ENCODE measurements around the gene IFNB1.

Gene IFNB1

DNA sequence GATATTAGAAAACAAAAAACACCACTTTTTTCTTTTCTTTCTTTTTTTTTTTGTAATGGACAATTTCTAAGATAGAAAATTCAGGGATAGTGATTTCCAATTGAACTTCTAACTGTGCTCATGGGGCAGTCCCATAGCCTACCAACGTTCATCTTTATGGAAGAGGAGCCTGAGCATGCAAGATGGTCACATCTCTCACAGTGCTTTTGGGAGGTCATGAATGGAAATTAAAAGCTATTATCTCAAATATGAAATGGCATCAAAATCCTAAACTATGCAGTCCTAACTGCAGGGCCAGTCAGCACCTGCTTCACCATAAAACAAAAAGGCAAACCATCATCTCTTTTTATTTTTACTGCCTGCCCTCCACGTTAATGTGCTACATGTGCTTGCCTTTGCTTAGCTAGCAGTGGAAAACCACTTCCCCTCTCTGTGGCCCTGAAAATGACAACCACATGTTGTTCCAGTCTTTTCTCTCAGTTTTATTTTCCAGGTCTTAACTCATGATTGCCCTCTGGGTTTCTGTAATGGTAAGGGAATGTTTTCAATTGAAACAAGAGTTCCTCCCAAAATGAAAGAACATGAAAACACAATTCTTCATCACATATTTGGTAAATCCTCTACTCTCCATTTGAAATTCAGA, 16.7 kb downstream of the IFNB1 start:
- FAIRE-seq = no peak

DNA sequence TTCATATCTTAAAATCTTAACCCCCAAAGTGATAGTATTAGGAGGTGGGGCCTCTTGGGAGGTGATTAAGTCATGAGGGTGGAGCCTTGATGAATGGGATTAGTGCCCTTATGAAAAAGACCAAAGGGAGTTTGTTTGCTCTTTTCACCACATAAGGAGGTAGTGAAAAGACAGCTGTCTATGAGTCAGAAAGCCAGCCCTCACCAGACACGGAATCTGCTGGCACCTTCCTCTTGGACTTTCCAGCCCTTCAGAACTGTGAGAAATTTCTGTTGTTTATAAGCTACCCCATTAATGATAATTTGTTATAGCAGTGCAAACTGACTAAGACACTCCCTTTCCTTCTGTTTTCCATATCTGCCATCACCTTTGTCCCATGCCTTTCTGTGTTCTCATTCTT, 20.8 kb downstream of the IFNB1 start:
- no peak for FAIRE-seq

DNA sequence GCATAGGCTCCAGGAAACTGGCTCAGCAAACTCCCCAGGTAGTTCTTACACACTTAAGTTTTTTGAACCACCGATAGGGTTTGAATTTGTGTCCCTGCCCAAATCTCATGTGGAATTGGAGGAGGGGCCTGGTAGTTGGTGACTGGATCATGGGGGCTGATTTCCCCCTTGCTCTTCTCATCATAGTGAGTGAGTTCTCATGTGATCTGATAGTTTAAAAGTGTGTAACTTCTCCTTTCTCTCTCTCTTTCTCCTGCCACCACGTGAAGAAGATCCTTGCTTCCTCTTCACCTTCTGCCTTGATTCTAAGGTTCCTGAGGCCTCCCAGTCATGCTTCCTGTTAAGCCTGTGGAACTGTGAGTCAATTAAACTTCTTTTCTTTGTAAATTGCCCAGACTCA, 23.9 kb downstream of the IFNB1 start:
- no peak for FAIRE-seq

DNA sequence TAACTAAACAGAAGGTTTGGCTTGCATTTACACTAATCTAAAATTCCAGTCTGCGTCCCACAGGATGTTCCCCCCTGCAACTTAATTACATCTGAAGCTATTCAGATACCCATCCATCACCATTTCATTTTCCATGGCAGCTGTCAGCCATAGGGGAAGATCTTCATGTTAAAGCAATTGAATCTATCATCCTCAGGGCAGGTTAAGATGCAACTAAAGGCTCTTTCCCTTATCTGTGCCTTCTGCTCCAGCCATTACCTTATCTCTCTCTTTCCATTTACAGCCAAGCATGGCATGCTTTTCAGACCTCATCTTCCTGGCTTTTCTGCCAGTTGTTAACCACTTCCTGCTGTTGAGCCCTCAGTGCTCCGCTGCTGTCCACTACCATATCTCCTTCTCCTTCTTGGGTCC, 30.5 kb downstream of the IFNB1 start:
- FAIRE-seq = no peak

DNA sequence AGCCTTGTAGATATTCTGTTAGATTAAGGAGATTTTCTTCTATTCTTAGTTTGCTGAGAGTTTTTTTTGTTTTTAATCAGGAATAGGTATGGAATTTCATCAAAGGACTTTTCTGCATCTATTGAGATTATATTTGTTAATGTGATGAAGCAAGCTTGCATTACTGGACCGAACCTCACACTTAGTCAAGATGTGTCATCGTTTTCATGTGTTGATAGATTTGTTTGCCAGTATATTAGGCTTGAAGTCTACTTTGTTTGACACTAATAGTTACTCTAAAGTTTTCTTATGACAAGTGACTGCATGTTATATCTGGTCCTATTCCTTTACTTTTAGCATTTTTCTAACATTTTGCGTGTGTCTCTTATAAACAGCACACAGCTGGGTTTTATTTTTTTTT, 33.9 kb downstream of the IFNB1 start:
- FAIRE-seq = no peak

DNA sequence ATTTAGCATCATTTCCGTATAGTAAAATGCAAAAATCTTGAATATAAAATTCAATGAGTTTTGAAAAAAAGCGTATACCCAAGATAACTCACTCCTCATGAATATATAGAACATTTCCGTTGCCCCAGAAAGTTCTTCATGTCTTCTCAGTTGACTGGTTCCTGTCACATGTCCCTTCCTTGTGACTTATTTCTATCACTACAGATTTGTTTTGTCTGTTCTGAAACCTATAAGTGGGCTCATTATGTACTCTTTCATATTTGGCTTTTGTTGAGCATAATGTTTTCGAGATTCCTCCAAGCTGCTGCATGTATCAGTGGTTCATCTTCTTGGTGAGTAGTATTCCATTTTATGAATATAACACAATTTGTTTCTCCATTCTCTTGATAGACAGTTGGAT, 35.3 kb downstream of the IFNB1 start:
- FAIRE-seq = no peak

DNA sequence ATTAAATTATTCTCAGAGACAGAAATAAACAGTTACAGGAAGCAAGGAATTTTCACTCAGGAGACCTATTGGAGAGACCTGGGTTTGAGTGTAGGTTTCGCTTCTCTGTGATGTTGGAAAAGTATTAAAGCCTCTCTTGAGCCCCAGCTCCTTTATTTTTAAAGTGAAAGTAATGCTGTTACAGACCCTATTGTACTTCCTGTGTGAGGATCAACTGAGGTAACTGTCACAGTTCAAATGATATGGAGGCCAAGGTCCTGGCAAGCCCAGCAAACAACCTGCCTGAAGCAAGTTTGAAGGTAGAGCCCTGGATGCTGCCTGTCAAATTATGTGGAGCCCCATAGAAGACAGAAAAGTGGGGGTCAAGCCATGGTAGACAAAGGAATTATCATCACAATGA, 38.4 kb downstream of the IFNB1 start:
- no peak for FAIRE-seq

DNA sequence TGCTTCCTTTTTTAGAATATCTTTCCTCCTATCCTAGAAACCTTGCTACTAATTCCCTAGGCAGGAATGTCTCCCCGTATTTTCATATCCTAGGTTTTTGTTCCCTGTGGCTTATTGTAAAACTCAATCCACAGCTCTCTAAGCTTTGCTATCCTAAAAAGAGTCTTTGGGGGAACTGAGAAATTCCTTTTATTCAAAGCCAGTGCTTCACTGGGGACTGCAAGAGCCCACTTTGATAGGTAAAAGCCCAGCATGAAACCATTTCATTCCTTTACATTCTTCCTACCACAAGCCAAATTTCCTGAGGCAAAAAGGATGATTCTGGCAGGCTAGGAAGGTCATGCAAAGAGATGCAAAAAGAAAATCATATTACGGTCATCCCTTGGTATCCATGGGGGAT, 40.5 kb downstream of the IFNB1 start:
- FAIRE-seq = no peak

DNA sequence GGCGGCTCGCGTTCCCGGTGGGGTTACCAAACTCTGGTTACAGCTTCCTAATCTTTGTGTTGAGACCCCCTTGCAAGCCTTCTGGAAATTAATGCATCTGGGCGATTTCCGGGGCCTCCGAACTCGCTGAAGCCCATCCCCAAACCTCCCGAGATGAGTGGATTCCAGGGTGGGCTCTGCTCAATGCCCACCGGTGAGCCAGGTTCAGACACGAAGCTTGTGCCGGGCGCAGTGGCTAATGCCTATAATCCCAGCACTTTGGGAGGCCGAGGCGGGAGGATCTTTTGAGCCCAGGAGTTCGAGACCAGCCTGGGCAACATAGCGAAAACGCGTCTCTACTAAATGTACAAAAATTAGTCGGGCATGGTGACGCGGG, 45.9 kb downstream of the IFNB1 start:
- FAIRE-seq = no peak

DNA sequence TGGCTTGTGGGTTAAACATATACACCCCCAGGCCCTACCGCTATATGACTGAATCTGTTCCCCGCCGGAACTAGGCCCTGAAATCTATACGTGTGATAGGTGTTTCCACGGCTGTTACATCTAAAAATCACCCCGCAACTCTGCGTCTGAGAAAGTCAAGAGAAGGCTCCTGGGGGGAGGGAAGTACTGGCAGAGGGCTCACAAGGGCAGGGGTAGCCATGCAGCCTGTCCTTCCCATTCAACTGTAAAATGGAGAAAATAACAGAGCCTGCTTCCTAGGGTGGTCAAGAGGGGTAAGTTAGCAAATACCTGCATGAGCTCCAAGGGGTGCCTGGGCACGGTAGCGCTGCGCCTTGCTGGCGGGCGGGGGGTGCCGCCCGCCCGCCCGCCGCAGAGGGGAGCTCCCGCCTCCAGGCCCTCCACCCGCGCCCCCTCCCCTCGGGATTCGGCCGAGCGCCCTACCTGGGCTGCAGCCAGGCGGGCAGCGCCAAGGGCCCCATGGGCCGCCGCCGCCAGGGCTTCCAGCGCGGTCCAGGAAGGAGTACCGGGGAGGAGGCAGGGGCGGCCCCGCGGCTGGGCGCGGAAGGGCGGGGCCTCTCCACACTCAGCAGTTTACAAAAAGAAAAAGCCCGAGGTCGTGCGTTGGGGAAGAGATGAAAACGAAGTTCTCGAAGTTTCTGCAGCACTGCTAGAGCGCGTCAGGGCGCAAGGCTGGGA, 46.5 kb downstream of the IFNB1 start, which contains the start of gene HACD4:
HACD4 (minus strand) TSS at position 550 of the 717 bp plus-strand sequence; CDS start at position 500, 50 bp downstream.
- no peak for FAIRE-seq

DNA sequence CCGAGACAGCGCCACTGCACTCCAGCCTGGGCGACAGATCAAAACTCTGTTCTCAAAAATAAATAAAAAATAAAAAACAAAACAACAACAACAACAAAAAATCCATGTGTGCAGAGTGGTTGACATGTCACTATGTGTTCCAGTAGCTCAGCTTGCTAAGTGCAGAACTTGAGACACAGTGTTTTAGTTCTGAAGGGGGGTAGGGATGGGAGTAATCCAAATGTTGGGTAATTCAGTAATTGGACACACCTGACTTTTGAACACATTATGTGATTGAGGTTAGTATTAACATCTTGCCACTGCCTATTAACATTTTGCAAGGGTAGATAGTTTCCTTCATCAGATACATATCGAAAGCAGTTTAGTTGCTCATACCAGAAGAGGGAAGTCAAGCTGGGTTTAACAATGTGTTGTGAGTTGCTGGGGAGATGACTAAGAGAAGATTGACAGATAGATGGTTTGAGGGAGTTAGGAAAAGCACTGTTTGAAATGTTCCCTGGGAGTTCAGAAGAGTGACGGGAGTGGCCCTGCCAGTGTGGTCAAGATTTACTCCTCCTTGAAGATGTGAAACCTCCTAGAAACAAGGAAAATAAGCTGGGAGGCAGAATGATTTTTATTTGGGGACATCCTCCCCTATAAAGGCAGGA, 47.2 kb downstream of the IFNB1 start:
- no peak for FAIRE-seq

DNA sequence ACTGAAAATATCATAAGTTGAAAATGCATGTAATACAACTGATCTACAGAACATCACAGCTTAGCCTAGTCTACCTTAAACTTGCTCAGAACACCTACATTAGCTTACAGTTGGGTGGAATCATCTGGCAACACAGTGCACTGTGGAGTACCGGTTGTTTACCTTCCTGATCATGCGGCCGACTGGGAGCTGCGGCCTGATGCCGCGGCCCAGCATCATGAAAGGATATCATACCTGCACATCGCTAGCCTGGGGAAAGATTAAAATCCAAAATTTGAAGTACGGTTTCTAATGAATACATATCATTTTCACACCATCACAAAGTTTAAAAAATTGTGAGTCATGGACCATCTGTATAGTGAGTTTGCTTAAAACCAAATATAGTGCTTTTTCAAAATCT, 48.1 kb downstream of the IFNB1 start:
- no peak for FAIRE-seq

DNA sequence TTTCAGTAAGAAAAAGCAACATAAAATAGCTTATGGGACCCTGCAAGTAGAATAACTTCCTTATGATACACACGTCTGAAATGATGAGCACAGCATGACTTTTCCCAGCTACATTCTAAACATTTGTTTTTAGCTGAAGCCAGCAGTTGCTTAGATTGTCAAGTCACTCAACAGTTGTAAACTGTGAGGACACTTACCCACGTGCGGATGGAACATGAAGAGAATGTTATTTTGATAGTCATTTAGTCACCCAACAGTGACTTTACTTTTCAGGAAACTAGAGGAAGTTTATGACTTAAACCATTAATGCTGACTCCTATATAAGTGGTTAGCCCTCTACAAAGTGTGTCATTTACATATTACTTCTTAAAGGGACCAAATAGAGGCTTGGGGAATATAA, 49.3 kb downstream of the IFNB1 start:
- no peak for FAIRE-seq

DNA sequence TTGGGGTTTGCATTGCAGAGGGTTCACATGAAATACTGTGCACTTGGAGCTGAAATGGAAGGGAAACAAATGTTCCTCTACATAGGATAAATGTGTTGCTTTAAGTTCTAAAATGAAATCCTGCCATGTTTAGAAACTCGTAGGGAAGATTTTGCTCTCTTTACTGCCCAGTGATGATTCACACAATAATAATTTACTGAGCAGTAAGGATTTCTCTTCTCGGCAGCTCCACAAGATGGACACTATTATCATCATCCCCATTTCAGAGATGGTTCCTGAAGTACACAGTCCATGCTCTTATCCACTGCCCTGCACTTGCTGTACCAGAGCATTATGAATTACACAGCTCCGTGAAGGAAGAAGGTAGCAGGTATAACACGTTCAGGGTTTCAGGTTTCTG, 50.4 kb downstream of the IFNB1 start:
- no peak for FAIRE-seq
